Measurements from ENCODE around the gene SLC1A7.

DNA sequence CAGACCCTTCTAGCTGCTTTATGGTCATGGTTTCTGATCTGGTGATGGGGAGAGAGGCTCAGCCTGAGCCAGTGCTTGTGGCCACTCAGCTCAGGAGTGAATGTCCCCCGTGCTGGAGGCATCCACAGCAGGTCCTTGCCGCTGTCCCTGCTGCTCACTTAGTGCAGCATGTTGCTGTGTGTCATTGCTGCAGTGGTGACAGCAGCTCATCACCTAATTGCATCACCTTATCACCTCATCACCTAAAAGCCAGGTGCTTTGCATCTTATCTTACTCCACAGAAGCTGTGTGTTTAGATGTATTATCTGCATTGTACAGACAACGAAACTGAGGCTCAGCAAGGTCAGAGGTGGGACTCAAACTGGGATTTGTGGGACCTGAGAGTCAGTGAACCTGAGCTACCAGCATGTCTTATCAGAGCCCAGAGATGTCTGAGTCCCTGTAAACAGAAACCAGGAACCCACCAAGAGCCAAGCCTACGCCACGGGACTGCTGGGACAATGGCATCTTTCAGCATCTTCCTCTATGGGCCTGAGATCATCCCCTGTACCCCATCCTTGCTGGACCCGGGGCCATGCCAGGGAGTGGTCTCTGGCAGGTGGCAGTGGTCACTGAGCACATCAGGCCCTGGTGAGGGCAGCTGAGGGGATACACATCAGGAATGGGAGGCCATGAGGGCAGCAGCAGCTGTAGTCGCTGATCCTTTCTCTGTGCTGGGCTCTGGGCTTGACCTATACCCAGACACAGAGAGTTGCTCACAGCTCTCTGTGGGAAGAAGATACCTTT, 73.9 kb downstream of the SLC1A7 start:
- TF ChIP-seq, protein P1, sequence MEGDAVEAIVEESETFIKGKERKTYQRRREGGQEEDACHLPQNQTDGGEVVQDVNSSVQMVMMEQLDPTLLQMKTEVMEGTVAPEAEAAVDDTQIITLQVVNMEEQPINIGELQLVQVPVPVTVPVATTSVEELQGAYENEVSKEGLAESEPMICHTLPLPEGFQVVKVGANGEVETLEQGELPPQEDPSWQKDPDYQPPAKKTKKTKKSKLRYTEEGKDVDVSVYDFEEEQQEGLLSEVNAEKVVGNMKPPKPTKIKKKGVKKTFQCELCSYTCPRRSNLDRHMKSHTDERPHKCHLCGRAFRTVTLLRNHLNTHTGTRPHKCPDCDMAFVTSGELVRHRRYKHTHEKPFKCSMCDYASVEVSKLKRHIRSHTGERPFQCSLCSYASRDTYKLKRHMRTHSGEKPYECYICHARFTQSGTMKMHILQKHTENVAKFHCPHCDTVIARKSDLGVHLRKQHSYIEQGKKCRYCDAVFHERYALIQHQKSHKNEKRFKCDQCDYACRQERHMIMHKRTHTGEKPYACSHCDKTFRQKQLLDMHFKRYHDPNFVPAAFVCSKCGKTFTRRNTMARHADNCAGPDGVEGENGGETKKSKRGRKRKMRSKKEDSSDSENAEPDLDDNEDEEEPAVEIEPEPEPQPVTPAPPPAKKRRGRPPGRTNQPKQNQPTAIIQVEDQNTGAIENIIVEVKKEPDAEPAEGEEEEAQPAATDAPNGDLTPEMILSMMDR (IDR thresholded peaks at IDR 0.05; ENCODE audit: low read depth, low read length, missing input control), result no peak
- TF ChIP-seq, protein P2, sequence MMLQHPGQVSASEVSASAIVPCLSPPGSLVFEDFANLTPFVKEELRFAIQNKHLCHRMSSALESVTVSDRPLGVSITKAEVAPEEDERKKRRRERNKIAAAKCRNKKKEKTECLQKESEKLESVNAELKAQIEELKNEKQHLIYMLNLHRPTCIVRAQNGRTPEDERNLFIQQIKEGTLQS (IDR thresholded peaks at IDR 0.05), result no peak
